ENCODE results near the gene BPIFA1. TPM values are rescaled to one million over a fixed set of nuclear protein-coding genes. Genes with fewer than 3 reads are reported as not detected.

The BPIFA1 gene
- not detected for total RNA-seq

DNA sequence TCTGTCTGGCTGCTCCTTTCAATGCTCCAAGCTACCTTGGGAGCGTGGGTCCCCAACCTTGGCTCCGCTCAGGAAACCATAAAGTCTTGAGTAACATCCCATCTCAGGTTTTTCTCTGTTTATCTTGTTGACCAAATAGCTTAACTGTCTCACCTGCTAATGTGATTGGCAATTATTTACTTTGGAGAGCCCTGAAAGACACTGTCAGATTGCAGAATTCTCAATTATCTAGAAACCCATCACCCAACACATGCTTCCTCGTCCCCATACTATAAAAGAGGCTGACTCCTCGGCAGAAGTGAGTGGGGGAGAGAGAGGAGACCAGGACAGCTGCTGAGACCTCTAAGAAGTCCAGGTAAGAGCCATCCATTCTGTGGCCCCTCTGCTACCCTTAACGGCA lies at the start of gene BPIFA1:
TSS of gene BPIFA1 (plus strand) at position 301 of the 400 bp plus-strand sequence. CDS start 1,716 bp downstream, outside the sequence.
- 35% methylated on average over 5 of the region's 5 CpGs for WGBS
- H3K27me3 ChIP-seq (replicated peaks; ENCODE audit: insufficient read depth) = no peaks in the 10 kb centered on the region
- no peaks in the 10 kb centered on the region for H3K4me1 ChIP-seq (replicated peaks)
- DNase-seq (ENCODE audit: low spot score) = no peak
- H3K4me3 ChIP-seq = no peak within 1 kb of the TSS
- intact Hi-C loops (cut with DNase I) = no loop called here
- H3K36me3 ChIP-seq = no peaks in the 10 kb centered on the region
- H3K27ac ChIP-seq = no peak within 1 kb of the TSS
- H3K9me3 ChIP-seq = no peaks in the 10 kb centered on the region
- TF ChIP-seq POLR2A (IDR thresholded peaks at IDR 0.05) = no peak
- TF ChIP-seq CTCF (IDR thresholded peaks at IDR 0.05) = no peak

DNA sequence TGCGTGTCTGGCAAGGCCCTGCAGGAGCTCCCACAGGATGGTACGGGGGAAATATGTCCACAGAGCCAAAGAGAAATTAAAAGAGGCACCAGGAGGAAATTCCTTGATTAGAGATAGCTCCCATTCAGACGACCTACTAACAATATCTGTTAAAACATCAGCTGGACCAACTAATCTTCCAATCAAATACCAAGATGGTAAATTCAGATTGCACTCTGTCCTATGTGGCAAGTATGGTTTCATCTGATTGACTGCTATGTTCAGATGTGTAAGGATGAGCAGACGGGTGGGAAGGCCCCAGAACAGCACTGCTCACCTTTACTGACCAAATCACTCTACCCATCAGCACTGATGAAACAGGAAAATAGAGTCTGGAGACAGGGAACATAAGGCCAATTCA lies 48.3 kb upstream of the BPIFA1 start:
- intact Hi-C loops (cut with DNase I) = no loop called here

DNA sequence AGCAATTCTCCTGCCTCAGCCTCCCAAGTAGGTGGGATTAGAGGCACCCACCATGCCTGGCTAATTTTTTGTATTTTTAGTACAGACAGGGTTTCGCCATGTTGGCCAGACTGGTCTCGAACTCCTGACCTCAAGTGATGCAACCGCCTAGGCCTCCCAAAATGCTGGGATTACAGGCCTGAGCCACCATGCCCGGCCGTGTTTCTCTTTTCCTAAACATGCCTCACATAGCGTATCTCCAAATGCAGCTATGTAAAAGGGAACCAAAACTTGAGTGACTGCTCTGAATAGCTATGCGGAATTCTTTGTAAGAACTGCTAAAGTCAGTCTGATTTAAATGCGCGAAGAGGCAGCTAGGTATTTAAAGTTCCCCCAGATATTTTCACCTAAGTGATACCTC lies 47.4 kb upstream of the BPIFA1 start:
- TF ChIP-seq POLR2AphosphoS5 (IDR thresholded peaks at IDR 0.05) = no peak
- no peak for TF ChIP-seq CTCF (IDR thresholded peaks at IDR 0.05)
- TF ChIP-seq POLR2A (IDR thresholded peaks at IDR 0.05) = no peak
- peak overlapping the region in 1 of 2 donors; percentile 11 for H3K27ac ChIP-seq
- no peaks in the 10 kb centered on the region for H3K4me1 ChIP-seq (replicated peaks)
- intact Hi-C loops (cut with DNase I) = no loop called here
- H3K36me3 ChIP-seq = no peaks in the 10 kb centered on the region
- no peak for DNase-seq (ENCODE audit: low spot score)
- no peaks in the 10 kb centered on the region for H3K27me3 ChIP-seq (replicated peaks; ENCODE audit: insufficient read depth)
- WGBS = 91% methylated on average over 9 of the region's 9 CpGs
- no peak overlapping the region for H3K4me3 ChIP-seq
- no peaks in the 10 kb centered on the region for H3K9me3 ChIP-seq

More for the DNA sequence above, 48.3 kb upstream of the BPIFA1 start:
- DNase-seq (ENCODE audit: low spot score) = no peak
- Histone ChIP-seq H3K4me1 (replicated peaks) (no peaks in the 10 kb centered on the region), H3K27ac (no peak overlapping the region), H3K27me3 (replicated peaks; ENCODE audit: insufficient read depth) (no peaks in the 10 kb centered on the region), H3K36me3 (no peaks in the 10 kb centered on the region), H3K9me3 (no peaks in the 10 kb centered on the region), H3K4me3 (no peak overlapping the region)
- 77% methylated on average over 4 of the region's 4 CpGs for WGBS
- TF ChIP-seq POLR2AphosphoS5 (IDR thresholded peaks at IDR 0.05) (no peak), CTCF (IDR thresholded peaks at IDR 0.05) (no peak)

DNA sequence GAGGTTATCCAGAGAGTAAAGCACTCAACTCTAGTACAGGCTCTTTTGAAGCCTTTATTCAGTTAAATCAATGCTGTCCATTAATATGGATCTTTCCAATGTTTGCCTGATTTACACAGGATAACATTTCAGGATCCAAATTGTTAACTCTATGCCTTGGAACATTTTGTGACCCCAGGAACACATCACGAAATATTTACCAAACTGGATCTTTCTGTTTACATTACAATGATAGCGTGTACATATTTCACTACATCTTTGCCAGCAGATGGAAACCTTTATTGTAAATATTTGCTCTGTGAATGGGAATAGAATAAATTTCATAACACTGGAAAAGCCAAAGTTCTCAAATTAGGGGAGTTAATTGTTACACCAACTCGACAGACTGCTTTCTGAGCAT lies 44.3 kb upstream of the BPIFA1 start:
- Histone ChIP-seq H3K4me3 (no peak overlapping the region), H3K27me3 (replicated peaks; ENCODE audit: insufficient read depth) (no peaks in the 10 kb centered on the region), H3K36me3 (no peaks in the 10 kb centered on the region), H3K9me3 (no peaks in the 10 kb centered on the region), H3K4me1 (replicated peaks) (no peaks in the 10 kb centered on the region), H3K27ac (peak overlapping the region; percentile 20 to 58)
- no peak for DNase-seq (ENCODE audit: low spot score)
- TF ChIP-seq POLR2AphosphoS5 (IDR thresholded peaks at IDR 0.05) (peak; percentile 79), POLR2A (IDR thresholded peaks at IDR 0.05) (no peak), CTCF (IDR thresholded peaks at IDR 0.05) (no peak)
- WGBS = 17% methylated on average over 3 of the region's 3 CpGs
- intact Hi-C loops (cut with DNase I) = no loop called here

- WGBS = 31% methylated on average over 1 of the region's 1 CpG
- intact Hi-C loops (cut with DNase I) = no loop called here
- Histone ChIP-seq H3K27ac (no peak overlapping the region), H3K27me3 (replicated peaks; ENCODE audit: insufficient read depth) (no peaks in the 10 kb centered on the region), H3K36me3 (no peaks in the 10 kb centered on the region), H3K9me3 (no peaks in the 10 kb centered on the region), H3K4me3 (no peak overlapping the region), H3K4me1 (replicated peaks) (no peaks in the 10 kb centered on the region)
- DNase-seq (ENCODE audit: low spot score) = no peak
- TF ChIP-seq POLR2A (IDR thresholded peaks at IDR 0.05) = no peak
- no peak for TF ChIP-seq CTCF (IDR thresholded peaks at IDR 0.05)
- TF ChIP-seq POLR2AphosphoS5 (IDR thresholded peaks at IDR 0.05) = no peak
Observed at GRCh38 chr20:33191955-33192354, 43.8 kb upstream of the BPIFA1 start.
